Tibial nerve (tissue), 4 donors: ENCODE results near the gene ARL8B. TPM values are rescaled to one million over a fixed set of nuclear protein-coding genes. Genes with fewer than 3 reads are reported as not detected.

ENCODE experiments used
- DNase-seq, 2 donors: peaks; one replicate each; pipeline ENCODE4 v3.0.0-alpha.2; 2019; ENCODE audit warnings: low spot score in 2 of 2
- H3K27ac ChIP-seq, 4 donors: fragments of 200-600 bp; sonication (generic) in 3 of 4; one replicate each; pipeline ENCODE4 v1.5.1; 2017 to 2019; ENCODE audit warnings: mild to moderate bottlenecking in 1 of 4
- H3K27me3 ChIP-seq, 2 donors: fragments of 200-600 bp; sonication (generic) in 1 of 2; one replicate each; pipeline versions ENCODE4 v1.5.1 to v1.6.0; 2017 to 2019
- H3K36me3 ChIP-seq, 3 donors: fragments of 200-600 bp; sonication (generic); one replicate each; pipeline ENCODE4 v1.5.1; 2018 to 2019
- H3K4me1 ChIP-seq, 4 donors: fragments of 200-600 bp; sonication (generic) in 3 of 4; one replicate each; pipeline ENCODE4 v1.5.1; 2017 to 2019
- H3K4me3 ChIP-seq, 4 donors: fragments of 200-600 bp; sonication (generic) in 3 of 4; one replicate each; pipeline ENCODE4 v1.5.1; 2017 to 2019; ENCODE audit warnings: mild to moderate bottlenecking in 1 of 4, moderate library complexity in 1 of 4
- H3K9me3 ChIP-seq, 4 donors: fragments of 200-600 bp; sonication (generic) in 3 of 4; one replicate each; pipeline ENCODE4 v1.5.1; 2017 to 2019
- CTCF ChIP-seq, 5 experiments: fragments of 200-600 bp in 3 of 5; fragments of 450-650 bp in 2 of 5; sonication (generic) in 3 of 5; IDR thresholded peaks; one replicate each; pipeline ENCODE4 v1.5.1; 2016 to 2019; ENCODE audit warnings: antibody characterized with exemption in 5 of 5, mild to moderate bottlenecking in 3 of 5, moderate library complexity in 2 of 5
- EP300 ChIP-seq, 2 donors: sonication (generic); formaldehyde crosslinking; IDR thresholded peaks; one replicate each; pipeline ENCODE4 v1.6.1; 2017; ENCODE audit warnings: antibody characterized with exemption in 2 of 2, mild to moderate bottlenecking in 1 of 2
- POLR2A ChIP-seq, 2 donors: fragments of 450-650 bp; IDR thresholded peaks; one replicate each; pipeline ENCODE4 v1.6.1; 2017; ENCODE audit warnings: antibody characterized with exemption in 2 of 2, mild to moderate bottlenecking in 2 of 2, moderate library complexity in 2 of 2
- WGBS, 2 donors: methylation state at CpG; one replicate each; pipeline ENCODE4 v1.1.5; 2018; 5-methylcytosine and 5-hydroxymethylcytosine counted together
- total RNA-seq, 4 donors: library from RNA; depleted of rRNA; stranded (reverse); fragments of >200 nt; gene quantifications; one replicate each; pipeline ENCODE4 v1.1.0, GENCODE V29; 2016

Gene ARL8B
- total RNA-seq, 4 donors from 2014 or later, result 47.6 to 54.4 (median 49.4) TPM

DNA sequence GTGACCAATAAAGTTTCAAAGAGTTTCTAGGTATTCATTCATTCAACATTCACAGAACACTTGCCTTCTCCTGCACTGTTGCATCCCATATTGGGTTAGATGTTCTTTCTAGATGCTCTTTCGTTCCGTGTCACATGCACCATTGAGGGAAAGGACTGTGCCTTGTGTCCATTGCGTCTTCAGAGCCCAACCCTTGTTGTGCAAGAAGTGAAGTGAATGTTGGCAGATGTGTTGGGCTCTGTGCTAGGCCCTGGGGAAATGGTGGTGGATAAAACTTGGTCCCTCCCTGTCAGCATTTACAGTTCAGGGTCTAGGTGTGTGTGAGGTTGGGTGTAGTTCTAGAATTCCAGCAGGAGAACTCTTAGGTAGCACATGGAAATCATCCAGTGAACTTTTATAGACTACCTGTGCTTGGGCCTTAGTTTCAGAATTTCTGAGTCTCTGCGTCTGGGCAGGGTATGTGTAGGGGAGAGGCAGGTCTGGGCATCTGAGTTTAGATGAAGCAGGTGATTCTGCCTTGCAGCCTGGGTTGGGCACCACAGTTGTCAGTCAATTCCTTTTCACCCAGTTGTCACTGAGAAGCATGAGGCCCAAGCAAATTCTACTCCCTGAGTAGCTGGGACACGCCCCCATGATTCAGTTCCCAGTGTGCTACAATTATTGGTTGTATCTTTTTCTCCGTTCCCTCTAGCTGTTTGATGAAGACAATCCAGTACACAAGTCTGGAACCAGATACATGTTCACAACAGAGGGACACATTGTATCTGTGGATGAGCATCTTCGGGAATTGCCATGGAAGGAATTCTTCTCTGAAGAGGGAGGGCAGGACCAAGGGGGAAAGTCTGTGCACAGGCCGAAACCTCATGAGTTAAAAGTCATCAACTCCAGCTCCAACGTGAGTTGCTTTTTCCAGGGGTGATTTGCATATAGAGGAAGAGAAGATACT lies 90.8 kb downstream of the ARL8B start:
- Histone ChIP-seq H3K36me3 (peaks cover 2 to 98% (median 41%) of the 10 kb centered on the region in 3 donors), H3K4me1 (no peaks in the 10 kb centered on the region), H3K9me3 (no peaks in the 10 kb centered on the region), H3K27ac (no peak overlapping the region), H3K4me3 (no peak overlapping the region), H3K27me3 (no peaks in the 10 kb centered on the region)
- WGBS, 2 donors, result 72 to 77% methylated on average over 9 of the region's 9 CpGs
- TF ChIP-seq CTCF (IDR thresholded peaks at IDR 0.05) (no peak), EP300 (IDR thresholded peaks at IDR 0.05) (no peak), POLR2A (IDR thresholded peaks at IDR 0.05) (no peak)
- DNase-seq, result no peak

GRCh38 chr3:5213574-5213966 lies 91.5 kb downstream of the ARL8B start:
- no peak overlapping the region for H3K27ac ChIP-seq
- H3K9me3 ChIP-seq, result no peaks in the 10 kb centered on the region
- TF ChIP-seq POLR2A (IDR thresholded peaks at IDR 0.05) (no peak), EP300 (IDR thresholded peaks at IDR 0.05) (no peak), CTCF (IDR thresholded peaks at IDR 0.05) (no peak)
- 58 to 70% methylated on average over 6 to 7 of the region's 7 CpGs for WGBS, 2 donors
- peaks cover 0 to 4% (median 0%) of the 10 kb centered on the region in 4 donors for H3K4me1 ChIP-seq
- H3K36me3 ChIP-seq, result peaks cover 2 to 96% (median 37%) of the 10 kb centered on the region in 3 donors
- no peaks in the 10 kb centered on the region for H3K27me3 ChIP-seq
- DNase-seq, result no peak
- no peak overlapping the region for H3K4me3 ChIP-seq

DNA sequence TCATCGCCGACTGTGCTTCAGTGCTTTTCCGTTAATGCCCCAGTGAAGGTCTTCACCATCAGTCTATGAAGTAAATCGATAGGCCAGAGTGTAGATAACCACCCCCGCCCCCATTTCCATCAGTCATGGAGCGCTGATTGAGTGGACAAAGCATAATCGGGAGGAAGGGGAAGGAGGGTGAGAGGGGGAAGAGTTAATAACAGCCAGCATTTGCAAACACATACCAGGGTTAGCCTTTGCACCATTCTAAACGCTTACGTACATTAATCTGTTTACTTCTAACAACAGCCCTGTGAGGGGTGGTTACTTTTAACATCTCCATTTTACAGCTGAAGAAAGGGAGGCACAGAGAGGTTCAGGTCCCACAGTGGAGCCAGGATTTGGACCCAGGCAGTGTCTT lies 92.3 kb downstream of the ARL8B start:
- 75 to 81% methylated on average over 9 of the region's 9 CpGs for WGBS, 2 donors
- Histone ChIP-seq H3K4me1 (peaks cover 0 to 6% (median 0%) of the 10 kb centered on the region in 4 donors), H3K36me3 (peaks cover 2 to 96% (median 29%) of the 10 kb centered on the region in 3 donors)

GRCh38 chr3:5217824-5218595 lies 95.9 kb downstream of the ARL8B start:
- H3K9me3 ChIP-seq, result no peaks in the 10 kb centered on the region
- no peak for DNase-seq
- no peaks in the 10 kb centered on the region for H3K27me3 ChIP-seq
- no peak overlapping the region for H3K4me3 ChIP-seq
- H3K36me3 ChIP-seq, result peaks cover 2 to 73% (median 20%) of the 10 kb centered on the region in 3 donors
- 63 to 69% methylated on average over 9 of the region's 9 CpGs for WGBS, 2 donors
- no peak for TF ChIP-seq CTCF (IDR thresholded peaks at IDR 0.05)
- no peak for TF ChIP-seq POLR2A (IDR thresholded peaks at IDR 0.05)
- no peak for TF ChIP-seq EP300 (IDR thresholded peaks at IDR 0.05)
- H3K4me1 ChIP-seq, result peaks cover 0 to 6% (median 0%) of the 10 kb centered on the region in 4 donors
- H3K27ac ChIP-seq, result no peak overlapping the region

More for the DNA sequence above, 92.3 kb downstream of the ARL8B start:
- no peaks in the 10 kb centered on the region for H3K27me3 ChIP-seq
- no peak overlapping the region for H3K27ac ChIP-seq
- no peaks in the 10 kb centered on the region for H3K9me3 ChIP-seq
- no peak for TF ChIP-seq EP300 (IDR thresholded peaks at IDR 0.05)
- no peak for TF ChIP-seq CTCF (IDR thresholded peaks at IDR 0.05)
- TF ChIP-seq POLR2A (IDR thresholded peaks at IDR 0.05), result no peak
- DNase-seq, result no peak
- H3K4me3 ChIP-seq, result no peak overlapping the region
